Measurements from ENCODE around the gene NFE2L2. TPM values are rescaled to one million over a fixed set of nuclear protein-coding genes. Genes with fewer than 3 reads are reported as not detected.
"Not testable (repeated sequence)": the region's sequence is repeated elsewhere in the genome, so short reads cannot be mapped to it uniquely, and the experiment has no call there.

Gene NFE2L2
- total RNA-seq, 1 donor from 2014 or later = 66.5 TPM

DNA sequence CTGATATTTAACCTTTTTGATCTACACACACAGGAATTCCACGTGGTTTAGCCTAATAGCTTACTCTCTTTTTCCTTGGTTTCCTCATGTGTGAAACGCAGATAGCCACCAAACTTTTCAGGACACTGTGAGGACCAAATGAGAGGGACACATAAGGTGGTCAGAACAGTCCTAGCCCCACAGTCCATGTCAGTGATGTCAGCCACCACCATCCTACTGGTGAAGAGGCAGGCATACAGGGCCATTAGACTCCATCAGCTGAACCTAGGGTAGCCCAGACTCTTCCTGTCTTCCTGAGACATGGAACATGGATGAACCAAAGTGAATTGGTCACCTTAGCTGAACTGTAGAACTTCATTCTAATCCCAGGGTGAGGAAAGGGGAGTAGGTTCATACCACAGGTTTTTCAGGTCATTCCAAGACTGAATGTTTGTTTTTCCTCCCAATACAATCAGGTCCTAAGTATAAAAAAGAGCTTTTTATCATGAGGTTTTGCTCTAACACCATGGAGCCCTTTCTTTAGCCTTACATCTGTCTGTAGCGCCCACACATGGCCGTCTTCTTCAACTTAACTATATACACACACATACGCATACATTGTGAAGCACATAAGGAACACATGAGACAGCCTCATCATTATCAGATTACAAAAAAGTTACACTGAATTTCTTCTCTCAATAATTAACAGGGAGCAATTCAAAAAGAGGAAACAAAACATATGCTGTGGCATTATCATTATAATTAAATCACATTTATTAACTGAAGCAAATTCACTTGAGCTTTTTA, 18.5 kb upstream of the NFE2L2 start:
- DNase-seq (ENCODE audit: low spot score) = no peak
- intact Hi-C loops (cut with DNase I) = loop anchor here (5.0 kb wide), 1 partner anchor 49 kb away; no protein-coding TSS in a partner anchor

DNA sequence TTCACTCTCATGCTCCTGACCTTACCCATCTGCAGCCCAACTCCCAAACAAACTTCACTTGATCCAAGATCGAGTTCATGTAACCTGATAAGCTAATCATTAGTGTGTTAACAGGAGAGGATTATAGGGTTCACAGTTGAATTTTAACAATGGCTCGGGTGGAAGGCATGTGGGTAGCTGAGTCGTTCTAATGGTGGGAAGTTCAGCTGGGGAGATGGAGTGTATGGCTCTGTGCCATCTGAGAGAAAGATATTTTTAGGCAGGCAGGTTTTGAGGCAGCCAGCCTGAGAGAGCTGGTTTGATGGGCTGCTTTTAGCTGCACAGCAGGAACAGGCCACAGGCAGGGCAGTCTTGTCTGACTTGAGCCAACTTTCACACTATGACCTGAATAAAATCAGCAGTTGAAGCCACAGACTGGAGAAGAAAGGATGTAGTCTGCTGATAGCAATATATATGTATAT, 17.7 kb upstream of the NFE2L2 start:
- no peak for DNase-seq (ENCODE audit: low spot score)
- intact Hi-C loops (cut with DNase I) = loop anchor here (5.0 kb wide), 1 partner anchor 50 kb away; no protein-coding TSS in a partner anchor

DNA sequence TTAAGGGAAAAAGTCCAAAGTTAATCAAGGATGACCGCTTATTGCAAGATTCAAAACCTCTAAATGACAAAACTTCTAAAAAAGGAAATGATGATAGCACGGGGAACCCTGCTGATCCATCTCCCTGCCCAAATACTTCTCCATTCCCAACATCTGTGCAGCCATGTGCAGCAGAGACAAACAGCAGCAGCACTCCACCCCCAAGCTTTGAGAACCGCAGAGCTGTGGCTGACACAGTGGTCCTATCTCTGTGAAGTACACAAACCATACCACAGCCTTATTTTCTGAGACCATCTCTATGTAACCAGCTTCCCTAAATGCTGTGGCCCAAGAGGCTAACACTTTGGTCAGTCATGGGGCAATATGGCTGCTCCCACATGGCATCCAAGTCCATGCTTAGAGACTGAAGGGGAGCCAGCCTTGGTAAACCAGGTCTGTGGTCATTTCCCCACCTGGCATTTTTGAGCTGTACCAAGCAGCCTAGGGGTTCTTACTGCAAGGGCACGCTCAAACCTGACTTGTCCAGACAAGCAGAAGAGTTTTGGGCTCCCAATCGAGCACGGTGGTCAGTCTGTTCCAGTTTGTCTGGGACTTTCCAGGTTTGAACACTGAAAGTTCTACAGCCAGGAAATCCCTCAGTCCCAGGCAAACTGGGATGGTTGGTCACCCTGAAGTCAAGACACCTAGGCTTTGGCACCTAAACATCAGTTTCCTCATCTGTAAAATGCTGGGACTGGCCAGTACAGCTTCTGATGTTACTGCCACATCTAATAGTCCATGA, 17.1 kb upstream of the NFE2L2 start:
- intact Hi-C loops (cut with DNase I) = loop anchor here (5.0 kb wide), 1 partner anchor 51 kb away; no protein-coding TSS in a partner anchor
- DNase-seq (ENCODE audit: low spot score) = no peak

DNA sequence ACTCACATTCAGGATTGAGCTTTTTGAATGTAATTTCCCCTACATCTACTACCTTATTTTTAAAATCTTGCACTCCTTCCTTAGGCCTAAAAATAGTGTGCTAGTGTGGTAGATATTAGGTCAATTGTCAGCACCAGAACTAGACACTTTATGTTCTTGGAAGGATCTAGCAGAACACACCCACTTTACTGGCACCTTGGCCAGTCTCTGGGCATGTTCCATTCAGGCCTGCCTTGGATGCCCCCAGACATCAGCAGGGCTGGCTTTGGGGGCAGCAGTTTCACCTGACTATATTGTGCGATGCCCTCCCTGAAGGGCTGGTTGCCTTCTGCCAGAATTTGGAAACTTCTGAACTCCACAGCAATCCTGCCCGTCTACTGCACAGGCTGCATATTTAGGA, 15.3 kb upstream of the NFE2L2 start:
- intact Hi-C loops (cut with DNase I) = loop anchor here (5.0 kb wide), 1 partner anchor 52 kb away; no protein-coding TSS in a partner anchor
- no peak for DNase-seq (ENCODE audit: low spot score)

DNA sequence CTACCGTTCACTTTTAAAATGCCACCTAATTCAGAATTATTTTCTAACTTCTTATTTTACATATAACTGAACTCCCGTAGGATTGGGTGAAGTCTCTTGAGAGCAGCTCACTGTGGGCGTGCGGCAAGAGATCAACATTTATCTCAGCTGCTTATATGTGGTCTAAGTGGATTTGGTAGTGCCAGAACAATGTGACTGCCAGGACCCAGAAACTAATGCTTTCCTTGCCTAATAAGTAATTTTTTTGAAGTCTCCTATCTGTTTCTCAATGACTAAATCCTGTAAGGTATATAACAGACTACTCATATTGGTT, 11.2 kb upstream of the NFE2L2 start:
- intact Hi-C loops (cut with DNase I) = no loop called here
- no peak for DNase-seq (ENCODE audit: low spot score)

DNA sequence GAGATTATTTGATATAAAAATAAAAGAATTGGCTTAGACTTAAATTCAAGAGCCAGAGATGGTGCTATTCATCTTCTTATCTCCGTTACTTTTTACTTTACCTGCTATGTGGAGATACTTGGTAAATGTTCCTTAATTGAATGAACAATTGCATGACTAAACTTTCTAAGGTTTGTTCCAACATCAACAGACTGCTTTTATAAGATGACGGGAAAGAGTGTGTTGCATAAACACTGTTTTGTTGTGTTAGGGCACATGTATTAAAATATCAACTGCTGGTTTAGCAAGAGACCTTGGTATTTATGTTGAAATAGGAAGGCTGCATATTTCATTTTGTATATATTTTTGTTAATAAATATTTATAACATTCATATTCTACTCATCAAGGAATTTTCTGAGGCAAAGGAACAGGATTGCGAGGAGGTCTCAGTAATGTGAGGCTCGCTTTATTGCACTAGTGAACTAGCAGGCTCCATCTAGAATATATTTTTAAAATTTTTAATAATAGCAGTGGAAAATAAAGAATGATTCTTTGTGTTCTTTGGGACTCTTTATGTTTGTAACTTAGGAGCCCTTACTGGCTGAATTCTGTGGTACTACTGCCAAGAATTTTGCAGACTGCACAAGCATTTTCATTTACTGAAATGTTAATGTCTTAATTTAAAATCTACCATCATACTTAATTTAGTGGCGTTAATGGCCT, 10.7 kb upstream of the NFE2L2 start:
- intact Hi-C loops (cut with DNase I) = no loop called here
- DNase-seq (ENCODE audit: low spot score) = no peak

DNA sequence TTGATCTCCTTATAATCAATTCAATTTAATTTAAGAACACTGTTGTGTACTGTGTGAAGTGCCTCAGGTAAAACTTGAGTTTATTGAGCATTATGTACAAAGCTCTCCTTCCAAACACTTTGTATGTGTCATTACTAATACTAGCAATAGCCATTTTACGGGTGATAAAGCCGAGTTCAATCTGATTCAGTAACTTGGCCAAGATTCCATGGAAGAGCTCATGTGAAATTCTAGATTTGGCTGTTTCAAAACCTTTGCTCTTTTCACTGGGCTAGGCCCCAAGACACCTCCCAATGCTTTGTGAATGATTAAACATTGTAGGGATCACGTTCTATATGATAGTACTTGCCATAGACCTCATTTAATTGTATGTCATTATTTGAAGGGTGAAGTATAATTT, 8.9 kb upstream of the NFE2L2 start:
- intact Hi-C loops (cut with DNase I) = no loop called here
- DNase-seq (ENCODE audit: low spot score) = no peak

DNA sequence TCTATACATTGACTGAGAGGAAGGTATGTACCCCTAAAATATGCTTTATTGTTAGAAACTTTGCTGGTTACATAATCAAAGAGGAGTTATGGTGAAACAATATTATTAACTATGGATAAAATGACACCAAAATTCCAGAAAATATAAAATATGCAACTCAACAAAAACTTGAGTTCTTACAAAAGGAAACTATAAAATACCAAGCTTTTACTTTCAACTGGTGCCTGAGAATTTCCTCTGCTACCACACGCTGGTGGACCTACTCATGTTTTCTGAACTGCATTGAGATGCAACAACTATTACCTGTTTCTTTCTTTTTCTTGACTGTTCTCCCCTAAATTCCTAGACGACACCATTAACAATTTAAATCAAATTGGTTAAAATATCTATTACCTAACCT, 8.2 kb upstream of the NFE2L2 start:
- intact Hi-C loops (cut with DNase I) = no loop called here
- DNase-seq (ENCODE audit: low spot score) = no peak

DNA sequence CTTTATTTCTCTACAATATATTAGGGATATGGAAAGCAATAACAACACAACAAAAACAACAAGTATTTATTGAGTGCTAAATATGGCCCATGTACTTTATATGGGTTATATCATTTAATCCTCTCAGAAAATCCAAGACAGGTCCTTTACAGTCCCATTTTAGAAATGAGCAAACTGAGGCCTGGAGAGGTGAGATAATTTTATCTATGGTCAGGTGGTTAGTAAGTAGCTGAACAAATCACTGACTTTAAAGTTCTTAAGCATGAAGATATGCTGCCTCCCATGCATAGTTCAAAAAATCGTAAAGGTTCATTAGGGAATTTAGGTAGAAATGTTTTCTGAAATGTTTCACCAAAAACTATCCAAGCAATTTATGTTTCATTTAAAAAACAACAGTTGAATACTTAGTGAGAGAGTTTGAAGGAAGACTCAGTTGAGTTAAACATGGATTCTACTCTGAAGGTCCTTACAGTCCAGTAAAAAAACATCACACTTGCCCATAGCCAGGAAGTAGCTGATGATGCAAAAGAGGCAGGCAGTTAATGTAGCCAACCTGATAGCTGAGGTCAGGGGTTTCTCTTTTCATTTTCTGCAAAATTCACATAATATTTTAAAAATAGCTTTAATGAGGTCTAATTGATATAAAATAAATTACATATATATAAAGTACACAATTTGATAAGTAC, 7.6 kb upstream of the NFE2L2 start:
- DNase-seq (ENCODE audit: low spot score) = no peak
- intact Hi-C loops (cut with DNase I) = no loop called here

DNA sequence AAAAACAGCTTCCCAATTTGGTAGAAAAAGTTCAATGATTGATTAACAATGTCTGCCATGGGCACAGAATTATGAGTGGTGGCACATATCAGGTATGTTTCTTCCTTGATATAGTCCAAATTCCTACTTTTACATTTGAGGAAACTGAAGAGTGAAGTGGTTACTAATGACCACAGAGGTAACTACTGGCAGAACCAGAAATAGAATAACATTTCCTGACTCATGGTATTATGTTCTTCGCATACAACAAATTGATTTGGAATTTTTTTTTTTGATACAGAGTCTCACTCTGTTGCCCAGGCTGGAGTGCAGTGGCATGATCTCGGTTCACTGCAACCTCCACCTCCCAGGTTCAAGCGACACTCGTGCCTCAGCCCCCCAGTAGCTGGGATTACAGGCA, 6.0 kb upstream of the NFE2L2 start:
- no peak for DNase-seq (ENCODE audit: low spot score)

DNA sequence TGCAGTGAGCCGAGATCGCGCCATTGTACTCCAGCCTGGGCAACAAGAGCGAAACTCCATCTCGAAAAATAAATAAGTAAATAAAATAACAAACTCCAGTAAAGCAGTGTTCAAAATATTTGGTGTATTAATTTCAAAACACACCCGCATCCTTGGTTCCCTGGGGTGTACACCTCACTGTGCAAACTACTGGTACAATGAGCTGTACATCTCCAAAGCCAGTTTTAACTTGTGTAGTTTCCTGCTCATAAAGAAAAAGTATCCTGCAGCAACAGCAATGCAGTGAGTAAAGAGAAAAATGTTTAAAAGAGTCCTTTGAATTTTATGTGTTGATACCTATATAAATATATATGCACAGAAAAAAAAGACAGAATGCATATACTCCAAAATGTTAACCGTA, 4.4 kb upstream of the NFE2L2 start:
- DNase-seq (ENCODE audit: low spot score) = no peak
- intact Hi-C loops (cut with DNase I) = no loop called here

More for the DNA sequence above, 6.0 kb upstream of the NFE2L2 start:
- intact Hi-C loops (cut with DNase I) = no loop called here

DNA sequence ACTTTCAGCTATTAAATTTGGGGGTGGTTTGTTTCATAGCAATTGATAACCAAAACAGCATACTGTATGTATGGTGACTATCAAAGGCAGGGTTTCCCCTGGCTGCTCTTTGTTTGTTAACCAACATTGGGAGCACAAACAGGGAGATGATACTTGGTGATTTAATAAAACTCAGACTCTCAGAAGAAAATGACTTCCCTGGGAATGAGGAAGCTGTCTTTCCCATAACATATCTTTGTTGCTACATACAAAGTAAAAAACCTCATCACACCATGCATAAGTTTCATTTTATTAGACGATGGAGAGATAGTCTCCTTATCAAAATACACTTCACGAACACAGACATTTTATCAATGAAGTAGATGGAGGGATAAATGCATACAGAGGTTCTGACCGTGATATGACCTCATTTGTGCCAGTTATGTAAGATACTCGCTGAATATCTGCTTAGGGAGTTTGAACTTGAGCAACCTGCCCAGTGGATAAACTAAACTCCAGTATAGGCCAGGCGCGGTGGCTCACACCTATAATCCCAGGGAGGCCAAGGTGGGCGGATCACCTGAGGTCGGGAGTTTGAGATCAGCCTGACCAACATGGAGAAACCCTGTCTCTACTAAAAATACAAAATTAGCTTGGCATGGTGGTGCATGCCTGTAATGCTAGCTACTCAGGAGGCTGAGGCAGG, 3.8 kb upstream of the NFE2L2 start:
- intact Hi-C loops (cut with DNase I) = no loop called here

DNA sequence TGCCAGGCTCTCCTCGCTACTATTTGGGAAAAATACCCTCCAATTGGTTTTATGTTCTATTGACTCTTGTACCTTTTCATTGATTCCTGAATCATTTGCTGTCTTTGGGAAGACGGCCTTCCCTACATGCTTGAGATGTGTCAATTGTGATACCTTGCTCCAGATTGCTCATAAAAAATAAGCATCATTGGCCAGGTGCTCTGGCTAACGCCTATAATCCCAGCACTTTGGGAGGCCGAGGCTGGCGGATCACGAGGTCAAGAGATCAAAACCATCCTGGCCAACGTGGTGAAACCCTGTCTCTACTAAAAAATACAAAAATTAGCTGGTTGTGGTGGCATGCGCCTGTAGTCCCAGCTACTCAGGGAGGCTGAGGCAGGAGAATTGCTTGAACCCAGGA, 2.4 kb upstream of the NFE2L2 start:
- DNase-seq (ENCODE audit: low spot score) = not testable (repeated sequence)

More for the DNA sequence above, 3.8 kb upstream of the NFE2L2 start:
- DNase-seq (ENCODE audit: low spot score) = no peak

DNA sequence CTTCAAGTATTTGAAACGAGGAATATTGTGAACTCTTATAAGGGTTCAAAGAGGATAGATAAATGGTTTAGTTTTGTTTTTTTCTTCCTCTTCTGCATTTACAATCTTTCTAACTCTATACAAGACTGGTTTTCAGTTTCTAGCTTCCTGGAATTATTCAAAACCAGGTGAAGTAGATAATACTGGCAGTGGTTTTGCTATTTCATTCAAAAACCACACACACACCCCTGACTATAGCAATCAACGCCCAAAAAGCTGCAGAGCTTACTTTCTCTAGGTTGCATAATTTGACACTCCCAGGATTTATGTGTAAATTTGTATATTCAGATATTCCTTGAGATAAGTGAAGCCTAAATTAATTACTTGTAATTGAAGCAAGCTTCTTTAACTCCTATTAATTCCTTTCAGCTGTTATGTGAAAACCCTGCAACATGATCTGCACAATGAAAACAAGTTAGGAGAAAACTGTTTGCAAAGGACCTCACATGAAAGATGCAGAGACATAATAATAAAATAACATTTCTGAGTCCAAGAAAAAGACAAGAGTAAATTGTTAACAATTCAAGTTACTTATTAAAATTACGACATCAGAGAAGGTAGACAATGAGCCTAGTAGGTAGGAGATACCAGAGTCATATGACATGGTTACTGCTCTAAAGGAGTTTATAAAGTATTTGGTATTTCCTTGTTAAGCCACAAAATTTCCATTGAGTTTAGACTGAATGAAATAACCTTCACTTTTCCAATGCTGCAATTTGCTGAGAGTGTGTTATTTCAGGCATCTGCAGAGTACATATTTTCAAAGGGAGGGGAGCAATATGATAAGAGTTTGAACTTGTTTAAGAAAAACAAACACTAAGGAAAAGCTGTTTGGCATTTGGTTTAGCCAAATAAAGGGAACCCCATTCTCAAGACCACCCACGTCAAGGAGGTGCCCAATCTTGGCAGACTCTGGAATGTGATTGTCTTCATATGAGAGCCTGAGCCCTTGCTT, 1.6 kb upstream of the NFE2L2 start:
- intact Hi-C loops (cut with DNase I) = loop anchor here (1.0 to 2.0 kb wide), 3 partner anchors 29 to 101 kb away; no protein-coding TSS in a partner anchor
- no peak for DNase-seq (ENCODE audit: low spot score)

More for the DNA sequence above, 2.4 kb upstream of the NFE2L2 start:
- intact Hi-C loops (cut with DNase I) = loop anchor here (1.0 kb wide), 1 partner anchor 65 kb away; no protein-coding TSS in a partner anchor

DNA sequence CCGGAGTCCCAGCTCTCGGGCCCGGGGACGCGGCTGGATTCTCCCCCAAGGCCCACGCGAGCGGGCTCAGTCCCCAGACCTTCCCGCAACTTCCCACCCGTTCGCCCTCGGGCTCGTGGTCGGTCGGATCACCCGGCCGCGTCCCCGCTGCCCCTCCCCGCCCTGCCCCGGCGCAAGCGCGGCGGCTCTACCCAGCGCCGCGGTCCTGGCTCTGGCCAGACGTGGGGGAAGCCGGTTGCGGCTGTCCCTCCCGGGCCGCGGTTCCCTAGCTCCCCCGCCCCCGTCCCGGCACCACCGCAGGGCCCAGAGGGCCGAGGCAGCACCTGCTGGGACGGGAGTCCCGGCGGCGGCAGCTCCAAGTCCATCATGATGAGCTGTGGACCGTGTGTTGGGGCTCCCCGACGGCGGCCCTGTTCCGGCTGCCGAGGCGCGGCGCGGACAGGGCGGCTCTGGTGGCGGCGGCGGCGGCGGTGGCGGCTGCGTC, 276 bp downstream of the NFE2L2 start:
- DNase-seq (ENCODE audit: low spot score) = no peak
- intact Hi-C loops (cut with DNase I) = loop anchor here (1.0 to 2.0 kb wide), 2 partner anchors 31 to 52 kb away; partner anchors contain the start of gene HNRNPA3

DNA sequence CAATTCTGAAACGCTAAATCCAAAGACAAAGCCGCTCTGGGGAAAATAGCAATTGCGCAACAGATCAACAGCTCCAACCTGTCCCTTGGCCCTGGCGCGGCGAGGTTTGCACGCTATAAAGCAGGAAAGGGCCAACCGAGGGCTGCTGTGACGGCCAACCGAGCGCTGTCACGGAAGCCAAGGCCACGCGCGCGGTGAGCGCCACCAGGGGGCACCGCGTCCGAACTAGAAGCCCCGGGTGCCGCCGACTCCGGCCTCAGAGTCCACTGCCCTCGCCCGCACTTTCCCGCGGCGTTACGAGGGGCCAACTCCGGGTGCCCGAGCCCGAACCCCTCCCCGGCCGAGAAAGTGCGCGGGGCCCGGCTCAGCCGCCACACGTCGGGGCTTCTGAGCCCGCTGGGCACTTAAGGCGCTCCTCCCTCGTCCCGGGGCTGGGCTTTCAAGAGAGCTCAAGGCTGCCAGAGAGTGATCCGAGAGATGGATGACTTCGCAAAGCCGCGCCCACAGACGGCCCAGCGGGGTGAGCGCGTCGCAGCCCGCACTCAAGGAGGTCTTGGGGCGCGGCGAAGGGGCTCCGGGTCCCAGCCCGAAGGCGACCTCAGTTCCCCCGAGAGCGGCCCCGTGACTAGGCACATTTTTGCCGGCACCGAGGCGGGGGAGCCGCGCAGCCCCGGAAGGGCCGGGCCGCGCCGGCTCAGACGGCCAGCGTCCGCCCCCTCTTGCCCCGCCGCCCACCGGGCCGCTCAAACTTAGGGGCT, 897 bp downstream of the NFE2L2 start:
- peak; percentile 99 for DNase-seq (ENCODE audit: low spot score)
- intact Hi-C loops (cut with DNase I) = loop anchor here (1.0 to 2.0 kb wide), 4 partner anchors 21 to 51 kb away; partner anchors contain the start of gene HNRNPA3
